Measurements from ENCODE around the gene GPRASP3.
"Not testable (repeated sequence)": the region's sequence is repeated elsewhere in the genome, so short reads cannot be mapped to it uniquely, and the experiment has no call there.

Gene GPRASP3

GRCh38 chrX:102720237-102721168, at the start of gene GPRASP3:
Gene GPRASP3, plus strand, starts transcription at chrX:102720743. Its CDS starts 28,253 bp downstream, at chrX:102748996.
- peak; percentile 64 for DNase-seq

GRCh38 chrX:102672856-102673255, 47.7 kb upstream of the GPRASP3 start:
- DNase-seq: no peak

GRCh38 chrX:102677479-102677878, 43.1 kb upstream of the GPRASP3 start:
- DNase-seq: not testable (repeated sequence)

GRCh38 chrX:102684772-102685520, 35.6 kb upstream of the GPRASP3 start:
- DNase-seq: no peak

GRCh38 chrX:102694749-102695148, 25.8 kb upstream of the GPRASP3 start:
- no peak for DNase-seq

- no peak for DNase-seq
Measured at GRCh38 chrX:102696306-102696705, 24.2 kb upstream of the GPRASP3 start.

GRCh38 chrX:102697494-102697893, 23.0 kb upstream of the GPRASP3 start:
- DNase-seq: no peak

GRCh38 chrX:102708900-102709299, 11.6 kb upstream of the GPRASP3 start:
- no peak for DNase-seq

GRCh38 chrX:102711872-102712215, 8.7 kb upstream of the GPRASP3 start:
- DNase-seq: no peak

- DNase-seq: peak; percentile 20
Measured at GRCh38 chrX:102712216-102712966, 8.2 kb upstream of the GPRASP3 start, which contains the start of gene GPRASP2. Gene GPRASP2, plus strand, starts transcription at chrX:102712448. Its CDS starts 2,422 bp downstream, at chrX:102714870.

GRCh38 chrX:102712981-102713625, 7.4 kb upstream of the GPRASP3 start:
- DNase-seq: no peak

GRCh38 chrX:102714994-102715393, 5.5 kb upstream of the GPRASP3 start:
- no peak for DNase-seq

GRCh38 chrX:102715967-102716366, 4.6 kb upstream of the GPRASP3 start:
- DNase-seq: no peak

- DNase-seq: not testable (repeated sequence)
Measured at GRCh38 chrX:102721169-102721506, 595 bp downstream of the GPRASP3 start.

- DNase-seq: no peak
Measured at GRCh38 chrX:102723456-102723855, 2.9 kb downstream of the GPRASP3 start.

- DNase-seq: no peak
Measured at GRCh38 chrX:102727761-102728160, 7.2 kb downstream of the GPRASP3 start.

GRCh38 chrX:102728646-102729045, 8.1 kb downstream of the GPRASP3 start:
- no peak for DNase-seq

GRCh38 chrX:102739657-102740056, 19.1 kb downstream of the GPRASP3 start:
- DNase-seq: no peak

- DNase-seq: no peak
Measured at GRCh38 chrX:102744307-102744706, 23.8 kb downstream of the GPRASP3 start.

GRCh38 chrX:102745513-102745856, 24.9 kb downstream of the GPRASP3 start:
- DNase-seq: no peak

GRCh38 chrX:102745857-102746584, 25.5 kb downstream of the GPRASP3 start:
- DNase-seq: peak; percentile 31

GRCh38 chrX:102765217-102765616, 44.7 kb downstream of the GPRASP3 start:
- no peak for DNase-seq

Data from activated CD8-positive, alpha-beta memory T cell treated with anti-CD3 and anti-CD28 coated beads, Interleukin-2, amount 50 U/mL, for 4 hours (primary cell).